VCaP (cell line): ENCODE measurements around the gene PDRG1.
A peak's percentile ranks its signal among the peaks of the same experiment; 100 is the strongest.

ENCODE experiments used
- H3K27ac ChIP-seq: fragments of 450-650 bp; 2 replicates; pipeline ENCODE4 v1.5.1; 2017
- TF ChIP-seq, protein P1 (sequence below): fragments of 450-650 bp; conservative IDR thresholded peaks from 2 replicates; pipeline ENCODE4 v1.5.1; 2017; ENCODE audit warnings: mild to moderate bottlenecking, moderate library complexity

PDRG1 gene

DNA sequence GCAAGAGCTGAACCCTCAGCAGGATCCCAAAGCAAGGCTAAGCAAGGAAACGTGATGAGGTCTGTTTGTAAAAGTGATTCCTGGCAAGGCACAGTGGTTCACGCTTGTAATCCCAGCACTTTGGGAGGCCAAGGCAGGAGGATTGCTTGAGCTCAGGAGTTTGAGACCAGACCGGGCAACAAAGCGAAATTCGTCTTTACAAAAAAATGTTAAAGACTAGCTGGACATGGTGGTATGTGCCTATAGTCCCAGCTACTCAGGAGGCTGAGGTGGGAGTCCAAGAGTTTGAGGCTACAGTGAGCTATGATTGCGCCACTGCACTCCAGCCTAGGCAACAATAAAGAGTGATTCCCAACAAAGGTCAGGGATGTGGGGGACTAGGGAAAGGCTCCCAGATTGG lies 12.0 kb upstream of the PDRG1 start:
- TF ChIP-seq, protein P1, sequence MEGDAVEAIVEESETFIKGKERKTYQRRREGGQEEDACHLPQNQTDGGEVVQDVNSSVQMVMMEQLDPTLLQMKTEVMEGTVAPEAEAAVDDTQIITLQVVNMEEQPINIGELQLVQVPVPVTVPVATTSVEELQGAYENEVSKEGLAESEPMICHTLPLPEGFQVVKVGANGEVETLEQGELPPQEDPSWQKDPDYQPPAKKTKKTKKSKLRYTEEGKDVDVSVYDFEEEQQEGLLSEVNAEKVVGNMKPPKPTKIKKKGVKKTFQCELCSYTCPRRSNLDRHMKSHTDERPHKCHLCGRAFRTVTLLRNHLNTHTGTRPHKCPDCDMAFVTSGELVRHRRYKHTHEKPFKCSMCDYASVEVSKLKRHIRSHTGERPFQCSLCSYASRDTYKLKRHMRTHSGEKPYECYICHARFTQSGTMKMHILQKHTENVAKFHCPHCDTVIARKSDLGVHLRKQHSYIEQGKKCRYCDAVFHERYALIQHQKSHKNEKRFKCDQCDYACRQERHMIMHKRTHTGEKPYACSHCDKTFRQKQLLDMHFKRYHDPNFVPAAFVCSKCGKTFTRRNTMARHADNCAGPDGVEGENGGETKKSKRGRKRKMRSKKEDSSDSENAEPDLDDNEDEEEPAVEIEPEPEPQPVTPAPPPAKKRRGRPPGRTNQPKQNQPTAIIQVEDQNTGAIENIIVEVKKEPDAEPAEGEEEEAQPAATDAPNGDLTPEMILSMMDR = no peak
- no peak overlapping the region for H3K27ac ChIP-seq

DNA sequence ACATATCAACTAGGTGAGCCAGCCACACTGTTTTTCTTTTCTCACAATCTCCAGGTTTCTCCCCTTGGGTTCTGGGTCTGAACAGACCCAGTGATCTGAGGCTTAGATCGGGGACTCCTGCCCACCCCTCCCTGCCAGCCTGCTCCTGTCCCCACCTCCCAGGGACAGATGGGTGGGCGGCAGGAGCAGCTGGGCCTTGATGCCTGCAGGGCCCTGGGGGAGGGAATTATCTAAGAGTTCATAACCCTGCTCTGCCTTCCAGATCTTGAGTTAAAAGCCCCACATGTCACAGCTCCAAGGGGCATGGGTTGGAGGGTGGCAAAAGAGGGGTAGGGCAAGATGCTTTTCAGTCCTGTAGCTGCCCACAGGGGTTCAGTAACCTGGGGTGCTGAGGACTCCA lies 10.9 kb upstream of the PDRG1 start:
- H3K27ac ChIP-seq = no peak overlapping the region
- TF ChIP-seq, protein P1 = no peak

DNA sequence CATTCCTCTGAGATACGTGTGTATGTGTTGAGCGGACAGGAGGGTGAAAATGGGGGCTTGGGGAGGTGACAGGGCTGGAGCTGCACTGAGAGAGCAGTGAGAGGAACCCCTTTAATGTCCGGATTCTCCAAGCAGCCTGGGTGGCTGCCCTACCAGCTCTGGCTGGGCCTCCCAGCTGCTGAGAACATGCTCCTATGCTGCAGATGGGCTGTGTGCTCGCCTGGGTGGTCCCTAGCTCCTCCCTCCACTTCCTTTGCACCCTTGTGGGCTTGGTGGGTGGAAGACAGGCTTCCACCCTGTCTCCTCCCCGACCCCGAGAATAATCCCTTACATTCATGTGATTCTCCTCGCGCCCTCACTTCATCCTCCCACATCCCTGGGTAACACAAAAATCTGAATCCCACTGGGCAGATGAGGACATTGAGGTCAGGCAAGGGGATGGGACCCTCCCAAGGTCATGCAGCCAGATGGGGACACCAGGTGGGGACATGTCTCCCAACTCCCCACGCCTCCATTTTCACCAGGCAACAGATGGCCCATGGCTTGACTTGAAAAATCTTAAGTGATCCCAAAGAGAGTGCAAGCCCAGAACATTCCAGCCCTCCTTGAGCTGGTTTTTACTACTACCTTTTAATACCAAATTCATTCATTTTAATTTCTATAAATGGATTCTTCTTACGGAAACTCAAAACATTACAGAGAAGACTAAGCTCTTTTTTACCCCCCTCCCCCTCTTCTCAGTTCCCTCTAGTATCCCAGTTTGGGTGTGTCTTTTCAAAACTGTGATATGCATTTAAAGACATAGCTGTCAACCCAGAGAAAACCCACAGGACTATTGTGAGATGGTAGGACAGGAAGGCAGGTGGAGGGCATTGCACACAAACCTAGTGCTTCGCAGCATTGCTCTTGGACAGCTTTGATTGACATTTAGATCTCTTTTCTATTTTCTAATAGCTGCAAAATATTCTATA lies 5.0 kb upstream of the PDRG1 start:
- H3K27ac ChIP-seq = no peak overlapping the region
- TF ChIP-seq, protein P1 = no peak

DNA sequence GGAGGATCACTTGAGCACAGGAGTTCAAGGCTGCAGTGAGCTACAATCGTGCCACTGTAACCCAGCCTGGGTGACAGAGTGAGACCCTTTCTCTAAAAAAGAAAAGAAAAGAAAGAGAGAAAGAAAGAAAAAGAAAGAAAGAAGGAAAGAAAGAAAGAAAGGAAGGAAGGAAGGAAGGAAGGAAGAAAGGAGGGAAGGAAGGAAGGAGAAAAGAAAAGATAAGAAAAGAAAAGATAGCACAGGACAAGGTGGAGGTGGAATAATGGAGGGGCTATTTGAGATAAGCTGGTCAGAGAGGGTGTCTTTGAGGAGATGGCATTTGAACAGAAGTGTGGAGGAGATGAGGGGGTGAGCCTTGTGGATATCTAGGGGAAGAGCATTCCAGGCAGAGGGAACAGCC lies 2.7 kb upstream of the PDRG1 start:
- TF ChIP-seq, protein P1 = no peak
- no peak overlapping the region for H3K27ac ChIP-seq

- TF ChIP-seq, protein P1 = no peak
- no peak overlapping the region for H3K27ac ChIP-seq
Measured at GRCh38 chr20:31953556-31954148, 1.8 kb upstream of the PDRG1 start.

- TF ChIP-seq, protein P1 = no peak
- H3K27ac ChIP-seq = peak overlapping the region; percentile 84; the same call in 1 of the 2 replicates
Measured at GRCh38 chr20:31951203-31951529, 680 bp downstream of the PDRG1 start.

DNA sequence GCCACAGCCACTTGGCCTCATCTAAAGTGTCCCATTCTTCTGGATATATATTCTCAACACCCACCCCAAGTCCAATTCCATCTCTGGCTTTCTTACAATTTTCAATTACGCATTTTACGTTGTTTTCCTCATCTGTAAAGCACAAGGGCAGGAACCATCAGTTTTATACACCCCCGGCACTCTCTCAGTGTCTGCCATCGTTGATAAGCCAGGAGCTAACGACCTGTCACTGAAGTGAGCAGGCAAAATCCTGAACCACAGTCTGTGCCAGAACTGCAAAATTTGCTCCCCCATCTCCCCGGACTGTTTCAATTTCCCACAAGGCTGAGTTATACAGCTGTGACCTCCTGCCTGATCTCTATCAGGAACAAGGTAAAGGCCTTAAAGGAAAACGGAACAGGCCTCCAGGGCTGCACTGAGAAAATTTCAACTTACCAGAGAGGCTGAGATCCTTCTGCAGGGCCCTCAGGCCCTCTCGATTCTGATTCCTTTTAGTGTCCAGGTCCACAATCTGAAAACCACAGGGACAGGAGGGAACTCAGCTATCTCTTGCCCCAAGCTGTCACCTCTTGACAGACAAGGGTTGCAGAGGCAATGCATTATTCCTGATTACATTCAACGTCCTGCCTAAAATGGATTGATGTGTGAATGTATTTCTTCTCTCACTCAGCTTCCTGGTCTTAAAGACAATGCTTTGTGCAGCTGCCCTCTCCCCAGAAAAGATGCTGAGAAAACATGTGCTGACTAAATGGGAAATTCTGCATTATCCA lies 1.8 kb downstream of the PDRG1 start:
- no peak overlapping the region; the same call in 1 of the 2 replicates for H3K27ac ChIP-seq
- TF ChIP-seq, protein P1 = no peak
